GM12878 (cell line): Measurements from ENCODE around the gene WEE2. TPM values are rescaled to one million over a fixed set of nuclear protein-coding genes. Genes with fewer than 3 reads are reported as not detected.

Experiments
- ATAC-seq: fragments of 200-7000 bp; cut with Tn5 transposase; 3 replicates; pipeline ENCODE4 v1.9.1; 2020; ENCODE audit warnings: mild to moderate bottlenecking, moderate library complexity
- BruUV-seq: library from RNA; stranded (reverse); fragments of 400-500 nt; replicated peaks from 2 replicates; lab custom pipeline; 2021; lab: Mats Ljungman, UMichigan
- CTCF ChIA-PET: fragments of 300-600 bp; sonication (Branson Sonifier 250); formaldehyde crosslinking; extraction: SDS; loops from one replicate; lab custom pipeline; 2021; ENCODE audit warnings: inconsistent platforms; lab: Yijun Ruan, JAX
- POLR2A ChIA-PET: fragments of 350-600 bp; formaldehyde crosslinking; extraction: SDS; loops from one replicate; lab custom pipeline; 2021; ENCODE audit warnings: inconsistent platforms; lab: Charles Lee
- RAD21 ChIA-PET: fragments of 300-600 bp; sonication (Branson Sonifier 250); formaldehyde crosslinking; loops from one replicate; lab custom pipeline; 2023; ENCODE audit warnings: antibody characterized with exemption; ENCODE audit not compliant: unreplicated experiment; lab: Charles Lee
- SMC1A ChIA-PET: fragments of 300-600 bp; sonication (Branson Sonifier 250); formaldehyde crosslinking; loops from one replicate; lab custom pipeline; 2023; ENCODE audit not compliant: unreplicated experiment, uncharacterized antibody; lab: Charles Lee
- DNase-seq: peaks from one replicate; pipeline ENCODE4 v3.0.0-alpha.2; 2011; ENCODE audit warnings: low read depth, low spot score
- FAIRE-seq: peaks from 3 replicates; lab custom pipeline; 2011; peaks lifted over from hg19 to GRCh38; lab: Jason Lieb, UNC
- H2AFZ ChIP-seq: 2 replicates; pipeline ENCODE4 v1.6.0; 2011; ENCODE audit warnings: low read depth, low read length, control low read depth; ENCODE audit not compliant: control insufficient read depth
- H3K27ac ChIP-seq: 2 replicates; pipeline ENCODE4 v1.5.1; 2011; ENCODE audit warnings: control low read depth; ENCODE audit not compliant: control insufficient read depth, insufficient read depth
- H3K27me3 ChIP-seq, 2 experiments: replicated peaks in 1 of 2; 2 replicates each; pipeline versions ENCODE4 v1.6.0 to v1.6.1; 2011; ENCODE audit warnings: low read length in 1 of 2; ENCODE audit not compliant: control insufficient read depth in 2 of 2, insufficient read depth in 2 of 2
- H3K36me3 ChIP-seq, 2 experiments: 2 replicates each; pipeline ENCODE4 v1.5.1; 2011; ENCODE audit warnings: low read length in 1 of 2; ENCODE audit not compliant: control insufficient read depth in 2 of 2, insufficient read depth in 2 of 2
- H3K4me1 ChIP-seq: 2 replicates; pipeline ENCODE4 v1.6.1; 2011; ENCODE audit warnings: mild to moderate bottlenecking, low read length, moderate library complexity, mixed read lengths; ENCODE audit not compliant: control insufficient read depth, insufficient read depth
- H3K4me2 ChIP-seq: 2 replicates; pipeline ENCODE4 v1.6.0; 2011; ENCODE audit warnings: control low read depth; ENCODE audit not compliant: control insufficient read depth, insufficient read depth
- H3K4me3 ChIP-seq: fragments of 200-600 bp; sonication (generic); 2 replicates; pipeline ENCODE4 v1.5.1; 2016
- H3K79me2 ChIP-seq: 2 replicates; pipeline ENCODE4 v1.6.0; 2011; ENCODE audit warnings: low read length; ENCODE audit not compliant: control insufficient read depth, insufficient read depth
- H3K9ac ChIP-seq: 2 replicates; pipeline ENCODE4 v1.8.0; 2011; ENCODE audit warnings: low read length, control low read depth, mixed read lengths; ENCODE audit not compliant: control insufficient read depth, insufficient read depth
- H3K9me3 ChIP-seq: replicated peaks from 3 replicates; pipeline ENCODE4 v1.5.1; 2011; ENCODE audit warnings: mild to moderate bottlenecking, low read length; ENCODE audit not compliant: control insufficient read depth, insufficient read depth
- H4K20me1 ChIP-seq: 2 replicates; pipeline ENCODE4 v1.6.0; 2011; ENCODE audit not compliant: control insufficient read depth, insufficient read depth
- BHLHE40 ChIP-seq, 2 experiments: fragments of 450-650 bp in 1 of 2; IDR thresholded peaks; 2 replicates each; pipeline ENCODE4 v1.6.1; 2011 to 2017; ENCODE audit warnings: low read depth in 2 of 2, borderline replicate concordance in 1 of 2, improper control_type of control experiment in 1 of 2, low read length in 1 of 2, mild to moderate bottlenecking in 1 of 2
- CBX5 ChIP-seq: sonication (generic); IDR thresholded peaks from 2 replicates; pipeline ENCODE4 v1.6.1; 2016; ENCODE audit warnings: low read depth, moderate library complexity, mild to moderate bottlenecking, inconsistent platforms
- EED ChIP-seq: sonication (generic); IDR thresholded peaks from 2 replicates; pipeline ENCODE4 v1.6.1; 2016; ENCODE audit warnings: antibody characterized with exemption, low read depth
- MEF2B ChIP-seq: fragments of 450-650 bp; IDR thresholded peaks from 2 replicates; pipeline ENCODE4 v1.6.1; 2018; ENCODE audit warnings: mild to moderate bottlenecking, moderate library complexity; ENCODE audit not compliant: partially characterized antibody, poor library complexity, severe bottlenecking
- MXI1 ChIP-seq: fragments of 150-350 bp; IDR thresholded peaks from 2 replicates; pipeline ENCODE4 v1.6.1; 2011; ENCODE audit warnings: low read depth, mild to moderate bottlenecking, inconsistent platforms, low read length, improper control_type of control experiment
- NRF1 ChIP-seq: conservative IDR thresholded peaks from 2 replicates; pipeline ENCODE4 v1.6.1; 2011; ENCODE audit warnings: mild to moderate bottlenecking, low read depth, low read length, improper control_type of control experiment
- RB1 ChIP-seq: fragments of 450-650 bp; formaldehyde crosslinking; IDR thresholded peaks from 2 replicates; pipeline ENCODE4 v1.6.1; 2017; ENCODE audit warnings: mild to moderate bottlenecking, borderline replicate concordance
- SP1 ChIP-seq: IDR thresholded peaks from one replicate; pipeline ENCODE4 v1.6.1; 2011; ENCODE audit warnings: low read depth, low read length
- WRNIP1 ChIP-seq: IDR thresholded peaks from 2 replicates; pipeline ENCODE4 v1.6.1; 2011; ENCODE audit warnings: low read depth, low read length, improper control_type of control experiment, borderline replicate concordance
- WGBS: methylation state at CpG from one replicate; pipeline ENCODE4 v1.1.6; 2016; ENCODE audit warnings: low lambda C conversion rate; ENCODE audit not compliant: insufficient replicate concordance, insufficient coverage; ENCODE audit errors: missing lambda C conversion rate; 5-methylcytosine and 5-hydroxymethylcytosine counted together
- in situ Hi-C: fragments of 300-500 bp; cut with MboI; formaldehyde crosslinking; loops from 9 replicates; pipeline ENCODE4 v1.14.3; 2018; ENCODE audit warnings: mixed read lengths
- intact Hi-C: fragments of 100-400 bp; cut with micrococcal nuclease; formaldehyde crosslinking; loops from one replicate; pipeline ENCODE4 v1.14.2; 2022; ENCODE audit not compliant: unreplicated experiment
- polyA plus RNA-seq, 11 experiments: library from polyadenylated mRNA; depleted of rRNA in 4 of 11; unstranded in 6 of 11; stranded (reverse) in 5 of 11; fragments of >200 nt; fragmentation: Nextera tagmentation in 4 of 11; fragmentation: Illumina TruSeq in 1 of 11; extraction: Ambion mirVana in 4 of 11; extraction: Trizol in 1 of 11; gene quantifications; 1 replicate in 1 of 11; 2 replicates in 10 of 11; pipeline versions ENCODE4 v1.2.1 to v1.2.3, GENCODE V29; 2011 to 2016; ENCODE audit warnings: inconsistent platforms in 2 of 11, missing spikeins in 2 of 11, low read depth in 1 of 11
- total RNA-seq, 4 experiments: library from RNA; depleted of rRNA in 3 of 4; stranded (reverse); fragments of >200 nt in 3 of 4; fragmentation: Illumina TruSeq in 1 of 4; extraction: Trizol in 1 of 4; gene quantifications; 2 replicates each; pipeline versions ENCODE4 v1.2.1 to v1.2.3, GENCODE V29; 2013 to 2021
- TF ChIP-seq, protein P1 (sequence below): fragments of 450-650 bp; IDR thresholded peaks from 2 replicates; pipeline ENCODE4 v1.6.1; 2017; ENCODE audit warnings: mild to moderate bottlenecking, low read depth, inconsistent platforms; ENCODE audit not compliant: poor library complexity, severe bottlenecking
- TF ChIP-seq, protein P2 (sequence below): fragments of 450-650 bp; IDR thresholded peaks from 2 replicates; pipeline ENCODE4 v1.6.1; 2017; ENCODE audit warnings: mild to moderate bottlenecking, moderate library complexity

The WEE2 gene
- total and polyA plus RNA-seq, 10 of the 15 experiments (the other 5 are each of a cell fraction or from before 2014, with no cell fraction given): 0.02 to 0.03 (median 0.03) TPM; not detected in 7

DNA sequence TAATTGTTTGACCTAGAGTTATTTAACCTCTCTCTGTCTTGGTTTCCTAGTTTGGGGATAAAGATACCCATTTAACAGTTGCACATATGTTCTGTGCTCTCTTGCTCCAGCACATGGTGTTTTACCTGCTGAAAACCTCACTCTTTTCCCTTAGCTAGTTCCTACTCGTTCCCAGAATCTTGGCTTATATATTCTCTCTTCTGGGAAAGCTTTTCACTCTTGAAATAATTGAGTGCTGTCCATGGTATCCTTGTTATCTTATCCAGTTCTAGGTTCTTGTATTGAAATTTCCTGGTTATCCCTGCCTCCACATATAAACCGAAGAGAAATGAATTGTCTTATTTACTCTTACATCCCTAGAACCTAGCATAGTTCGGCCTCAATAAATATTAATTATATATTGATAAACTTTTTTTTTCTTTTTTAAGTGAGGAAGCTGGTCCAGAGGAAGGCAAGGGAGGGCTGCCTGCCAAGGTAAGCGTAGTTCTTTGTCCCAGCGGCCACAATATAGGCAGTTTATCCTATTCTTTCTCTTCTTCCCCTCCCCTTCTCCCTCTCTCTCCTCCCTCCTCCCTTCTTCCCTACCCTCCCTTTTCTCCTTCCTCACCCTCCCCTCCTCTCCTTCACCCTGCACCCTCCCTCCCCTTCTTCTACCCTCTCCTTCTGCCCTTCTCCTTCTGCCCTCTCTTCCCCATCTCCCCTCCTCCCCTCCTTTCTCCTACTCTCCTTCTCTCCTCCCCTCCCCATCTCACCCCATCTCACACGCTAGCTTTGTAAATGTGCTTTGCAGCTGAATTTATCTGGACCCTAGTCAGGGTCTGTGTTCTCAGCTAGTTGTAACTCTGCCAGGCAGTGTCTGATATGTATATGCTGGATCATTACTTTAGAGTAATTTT, 7.9 kb downstream of the WEE2 start:
- no peak for FAIRE-seq
- ChIA-PET SMC1A (interaction anchor here (0.7 to 2.2 kb wide), 6 partner anchors 8 to 61 kb away, joined by 3 to 5 read pairs (median 3); partner anchors contain the start of gene DENND11), RAD21 (interaction anchor here (1.2 kb wide), 1 partner anchor 66 kb away, joined by 3 read pairs; no protein-coding TSS in a partner anchor), CTCF (interaction anchor here (1.0 to 2.5 kb wide), 7 partner anchors 10 to 62 kb away, joined by 3 to 12 read pairs (median 4); partner anchors contain the start of gene SSBP1), POLR2A (interaction anchor here (0.6 kb wide), 1 partner anchor 119 kb away, joined by 5 read pairs; no protein-coding TSS in a partner anchor)
- no peak for ATAC-seq
- WGBS: 48% methylated on average over 6 of the region's 6 CpGs
- no peak overlapping the region for H3K27ac ChIP-seq
- intact Hi-C loops: no loop called here
- no peaks in the 10 kb centered on the region for H4K20me1 ChIP-seq
- H3K79me2 ChIP-seq: no peaks in the 10 kb centered on the region
- no TSS peak for BruUV-seq
- no peaks in the 10 kb centered on the region for H3K4me1 ChIP-seq
- H3K9ac ChIP-seq: no peak overlapping the region
- H3K27me3 ChIP-seq: no peaks in the 10 kb centered on the region; a peak in 1 of 4 replicates
- DNase-seq: no peak
- H2AFZ ChIP-seq: no peak overlapping the region
- no peaks in the 10 kb centered on the region for H3K36me3 ChIP-seq
- H3K9me3 ChIP-seq: no peaks in the 10 kb centered on the region
- in situ Hi-C loops: no loop called here
- no peak overlapping the region for H3K4me3 ChIP-seq
- H3K4me2 ChIP-seq: no peak overlapping the region
- TF ChIP-seq, protein P1, sequence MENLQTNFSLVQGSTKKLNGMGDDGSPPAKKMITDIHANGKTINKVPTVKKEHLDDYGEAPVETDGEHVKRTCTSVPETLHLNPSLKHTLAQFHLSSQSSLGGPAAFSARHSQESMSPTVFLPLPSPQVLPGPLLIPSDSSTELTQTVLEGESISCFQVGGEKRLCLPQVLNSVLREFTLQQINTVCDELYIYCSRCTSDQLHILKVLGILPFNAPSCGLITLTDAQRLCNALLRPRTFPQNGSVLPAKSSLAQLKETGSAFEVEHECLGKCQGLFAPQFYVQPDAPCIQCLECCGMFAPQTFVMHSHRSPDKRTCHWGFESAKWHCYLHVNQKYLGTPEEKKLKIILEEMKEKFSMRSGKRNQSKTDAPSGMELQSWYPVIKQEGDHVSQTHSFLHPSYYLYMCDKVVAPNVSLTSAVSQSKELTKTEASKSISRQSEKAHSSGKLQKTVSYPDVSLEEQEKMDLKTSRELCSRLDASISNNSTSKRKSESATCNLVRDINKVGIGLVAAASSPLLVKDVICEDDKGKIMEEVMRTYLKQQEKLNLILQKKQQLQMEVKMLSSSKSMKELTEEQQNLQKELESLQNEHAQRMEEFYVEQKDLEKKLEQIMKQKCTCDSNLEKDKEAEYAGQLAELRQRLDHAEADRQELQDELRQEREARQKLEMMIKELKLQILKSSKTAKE: no peak
- TF ChIP-seq CBX5: no peak
- TF ChIP-seq, protein P2, sequence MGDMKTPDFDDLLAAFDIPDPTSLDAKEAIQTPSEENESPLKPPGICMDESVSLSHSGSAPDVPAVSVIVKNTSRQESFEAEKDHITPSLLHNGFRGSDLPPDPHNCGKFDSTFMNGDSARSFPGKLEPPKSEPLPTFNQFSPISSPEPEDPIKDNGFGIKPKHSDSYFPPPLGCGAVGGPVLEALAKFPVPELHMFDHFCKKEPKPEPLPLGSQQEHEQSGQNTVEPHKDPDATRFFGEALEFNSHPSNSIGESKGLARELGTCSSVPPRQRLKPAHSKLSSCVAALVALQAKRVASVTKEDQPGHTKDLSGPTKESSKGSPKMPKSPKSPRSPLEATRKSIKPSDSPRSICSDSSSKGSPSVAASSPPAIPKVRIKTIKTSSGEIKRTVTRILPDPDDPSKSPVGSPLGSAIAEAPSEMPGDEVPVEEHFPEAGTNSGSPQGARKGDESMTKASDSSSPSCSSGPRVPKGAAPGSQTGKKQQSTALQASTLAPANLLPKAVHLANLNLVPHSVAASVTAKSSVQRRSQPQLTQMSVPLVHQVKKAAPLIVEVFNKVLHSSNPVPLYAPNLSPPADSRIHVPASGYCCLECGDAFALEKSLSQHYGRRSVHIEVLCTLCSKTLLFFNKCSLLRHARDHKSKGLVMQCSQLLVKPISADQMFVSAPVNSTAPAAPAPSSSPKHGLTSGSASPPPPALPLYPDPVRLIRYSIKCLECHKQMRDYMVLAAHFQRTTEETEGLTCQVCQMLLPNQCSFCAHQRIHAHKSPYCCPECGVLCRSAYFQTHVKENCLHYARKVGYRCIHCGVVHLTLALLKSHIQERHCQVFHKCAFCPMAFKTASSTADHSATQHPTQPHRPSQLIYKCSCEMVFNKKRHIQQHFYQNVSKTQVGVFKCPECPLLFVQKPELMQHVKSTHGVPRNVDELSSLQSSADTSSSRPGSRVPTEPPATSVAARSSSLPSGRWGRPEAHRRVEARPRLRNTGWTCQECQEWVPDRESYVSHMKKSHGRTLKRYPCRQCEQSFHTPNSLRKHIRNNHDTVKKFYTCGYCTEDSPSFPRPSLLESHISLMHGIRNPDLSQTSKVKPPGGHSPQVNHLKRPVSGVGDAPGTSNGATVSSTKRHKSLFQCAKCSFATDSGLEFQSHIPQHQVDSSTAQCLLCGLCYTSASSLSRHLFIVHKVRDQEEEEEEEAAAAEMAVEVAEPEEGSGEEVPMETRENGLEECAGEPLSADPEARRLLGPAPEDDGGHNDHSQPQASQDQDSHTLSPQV: no peak
- TF ChIP-seq SP1: no peak
- TF ChIP-seq RB1: no peak
- no peak for TF ChIP-seq WRNIP1
- no peak for TF ChIP-seq NRF1
- TF ChIP-seq MEF2B: no peak
- TF ChIP-seq MXI1: no peak
- no peak for TF ChIP-seq BHLHE40 (IDR thresholded peaks at IDR 0.05; ENCODE audit: borderline replicate concordance in 1 of 2, low read depth in 2 of 2, low read length in 1 of 2)
- TF ChIP-seq EED: no peak
